Stomach smooth muscle (tissue), 2 donors: ENCODE results near the gene FRMD4A.

Source experiments
- H3K27ac ChIP-seq: one replicate; pipeline ENCODE4 v1.7.0; 2013; ENCODE audit warnings: mild to moderate bottlenecking, low read length, inconsistent platforms
- H3K27me3 ChIP-seq, 2 donors: one replicate each; pipeline ENCODE4 v1.7.0; 2013; ENCODE audit warnings: low read length in 2 of 2; ENCODE audit not compliant: insufficient read depth in 2 of 2, control insufficient read depth in 1 of 2
- H3K36me3 ChIP-seq, 2 donors: one replicate each; pipeline ENCODE4 v1.7.0; 2013; ENCODE audit warnings: low read length in 2 of 2; ENCODE audit not compliant: control insufficient read depth in 2 of 2, insufficient read depth in 2 of 2
- H3K4me1 ChIP-seq: one replicate; pipeline ENCODE4 v1.7.0; 2013; ENCODE audit warnings: low read length; ENCODE audit not compliant: control insufficient read depth, insufficient read depth
- H3K4me3 ChIP-seq, 2 donors: one replicate each; pipeline ENCODE4 v1.7.0; 2013; ENCODE audit warnings: low read length in 2 of 2
- H3K9ac ChIP-seq, 2 donors: one replicate each; pipeline ENCODE4 v1.7.0; 2013; ENCODE audit warnings: low read length in 2 of 2, mild to moderate bottlenecking in 1 of 2
- H3K9me3 ChIP-seq, 2 donors: one replicate each; pipeline ENCODE4 v1.7.0; 2013; ENCODE audit warnings: low read length in 2 of 2; ENCODE audit not compliant: control insufficient read depth in 2 of 2
- donor health status: healthy.
- donor health status: Pancreatic carcinoma.

FRMD4A gene

GRCh38 chr10:14322526-14323188 is 8.1 kb downstream of the FRMD4A start:
- Histone ChIP-seq H3K27me3 (peaks cover 0 to 3% of the 10 kb centered on the region in 2 donors), H3K36me3 (no peaks in the 10 kb centered on the region), H3K9ac (no peak overlapping the region)

GRCh38 chr10:14318007-14318406 is 12.7 kb downstream of the FRMD4A start:
- Histone ChIP-seq H3K4me3 (no peak overlapping the region), H3K9me3 (peaks cover 0 to 3% of the 10 kb centered on the region in 2 donors), H3K36me3 (no peaks in the 10 kb centered on the region), H3K27me3 (no peaks in the 10 kb centered on the region), H3K27ac (no peak overlapping the region), H3K9ac (no peak overlapping the region), H3K4me1 (peaks cover 2% of the 10 kb centered on the region)

More at GRCh38 chr10:14322526-14323188, 8.1 kb downstream of the FRMD4A start:
- H3K4me3 ChIP-seq = no peak overlapping the region
- no peaks in the 10 kb centered on the region for H3K9me3 ChIP-seq
- H3K4me1 ChIP-seq = peaks cover 4% of the 10 kb centered on the region
- H3K27ac ChIP-seq = no peak overlapping the region

- H3K36me3 ChIP-seq = no peaks in the 10 kb centered on the region
- H3K9me3 ChIP-seq = peaks cover 0 to 3% of the 10 kb centered on the region in 2 donors
- H3K27me3 ChIP-seq = no peaks in the 10 kb centered on the region
- no peak overlapping the region for H3K4me3 ChIP-seq
- no peak overlapping the region for H3K9ac ChIP-seq
- H3K4me1 ChIP-seq = no peaks in the 10 kb centered on the region
- no peak overlapping the region for H3K27ac ChIP-seq
Measured at GRCh38 chr10:14312014-14312413, 18.7 kb downstream of the FRMD4A start.

GRCh38 chr10:14311206-14311957 is 19.3 kb downstream of the FRMD4A start:
- no peak overlapping the region for H3K27ac ChIP-seq
- H3K27me3 ChIP-seq = no peaks in the 10 kb centered on the region
- H3K4me1 ChIP-seq = no peaks in the 10 kb centered on the region
- no peaks in the 10 kb centered on the region for H3K36me3 ChIP-seq
- peaks cover 0 to 3% of the 10 kb centered on the region in 2 donors for H3K9me3 ChIP-seq
- H3K4me3 ChIP-seq = no peak overlapping the region
- no peak overlapping the region for H3K9ac ChIP-seq

GRCh38 chr10:14309593-14309992 is 21.1 kb downstream of the FRMD4A start:
- Histone ChIP-seq H3K27me3 (no peaks in the 10 kb centered on the region), H3K4me3 (no peak overlapping the region), H3K36me3 (no peaks in the 10 kb centered on the region), H3K27ac (no peak overlapping the region), H3K4me1 (no peaks in the 10 kb centered on the region), H3K9ac (no peak overlapping the region), H3K9me3 (no peaks in the 10 kb centered on the region)

GRCh38 chr10:14306190-14306589 is 24.5 kb downstream of the FRMD4A start:
- no peaks in the 10 kb centered on the region for H3K27me3 ChIP-seq
- H3K36me3 ChIP-seq = no peaks in the 10 kb centered on the region
- no peak overlapping the region for H3K9ac ChIP-seq
- H3K4me3 ChIP-seq = no peak overlapping the region
- no peak overlapping the region for H3K27ac ChIP-seq
- no peaks in the 10 kb centered on the region for H3K4me1 ChIP-seq
- H3K9me3 ChIP-seq = no peaks in the 10 kb centered on the region

GRCh38 chr10:14304046-14304445 is 26.7 kb downstream of the FRMD4A start:
- H3K9me3 ChIP-seq = no peaks in the 10 kb centered on the region
- no peaks in the 10 kb centered on the region for H3K4me1 ChIP-seq
- H3K27ac ChIP-seq = no peak overlapping the region
- H3K4me3 ChIP-seq = no peak overlapping the region
- H3K9ac ChIP-seq = no peak overlapping the region
- no peaks in the 10 kb centered on the region for H3K36me3 ChIP-seq
- H3K27me3 ChIP-seq = no peaks in the 10 kb centered on the region

GRCh38 chr10:14302035-14302434 is 28.7 kb downstream of the FRMD4A start:
- Histone ChIP-seq H3K27me3 (no peaks in the 10 kb centered on the region), H3K27ac (no peak overlapping the region), H3K4me1 (no peaks in the 10 kb centered on the region), H3K9me3 (no peaks in the 10 kb centered on the region), H3K9ac (no peak overlapping the region), H3K4me3 (no peak overlapping the region), H3K36me3 (no peaks in the 10 kb centered on the region)

GRCh38 chr10:14299556-14299955 is 31.2 kb downstream of the FRMD4A start:
- Histone ChIP-seq H3K4me3 (no peak overlapping the region), H3K9ac (no peak overlapping the region), H3K9me3 (no peaks in the 10 kb centered on the region), H3K27ac (no peak overlapping the region), H3K36me3 (no peaks in the 10 kb centered on the region), H3K4me1 (peaks cover 5% of the 10 kb centered on the region), H3K27me3 (no peaks in the 10 kb centered on the region)

GRCh38 chr10:14296065-14296709 is 34.5 kb downstream of the FRMD4A start:
- H3K27ac ChIP-seq = no peak overlapping the region
- H3K4me1 ChIP-seq = peaks cover 5% of the 10 kb centered on the region
- H3K36me3 ChIP-seq = no peaks in the 10 kb centered on the region
- no peaks in the 10 kb centered on the region for H3K9me3 ChIP-seq
- H3K27me3 ChIP-seq = no peaks in the 10 kb centered on the region
- H3K9ac ChIP-seq = no peak overlapping the region
- H3K4me3 ChIP-seq = no peak overlapping the region
